Bronchial epithelial cell (primary cell): ENCODE data around the gene CLC. TPM values are rescaled to one million over a fixed set of nuclear protein-coding genes. Genes with fewer than 3 reads are reported as not detected.

Experiments used
- DNase-seq: peaks from one replicate; pipeline ENCODE4 v3.0.0-alpha.2; 2010; ENCODE audit warnings: low read depth
- FAIRE-seq: peaks from 2 replicates; lab custom pipeline; 2011; peaks lifted over from hg19 to GRCh38; lab: Jason Lieb, UNC
- H3K27me3 ChIP-seq: 2 replicates; pipeline ENCODE4 v1.5.1; 2011; ENCODE audit warnings: low read length; ENCODE audit not compliant: control insufficient read depth, insufficient read depth
- H3K36me3 ChIP-seq: 2 replicates; pipeline ENCODE4 v1.5.1; 2011; ENCODE audit warnings: low read length; ENCODE audit not compliant: control insufficient read depth, insufficient read depth
- H3K4me3 ChIP-seq: 2 replicates; pipeline ENCODE4 v1.5.1; 2011; ENCODE audit warnings: mild to moderate bottlenecking, low read depth, low read length, control low read depth
- total RNA-seq: library from RNA; depleted of rRNA; stranded (reverse); fragments of >200 nt; gene quantifications from 2 replicates; pipeline ENCODE4 v1.2.1, GENCODE V29; 2014
- TF ChIP-seq, protein P1 (sequence below): IDR thresholded peaks from 2 replicates; pipeline ENCODE4 v1.5.1; 2011; ENCODE audit warnings: mild to moderate bottlenecking, moderate library complexity, low read length, control low read depth, inconsistent platforms; ENCODE audit not compliant: insufficient read depth, severe bottlenecking

The CLC gene
- total RNA-seq, 1 donor from 2014 or later, result not detected

- DNase-seq (no peak), FAIRE-seq (peak; percentile 60)
- Histone ChIP-seq H3K4me3 (no peak overlapping the region), H3K36me3 (no peaks in the 10 kb centered on the region), H3K27me3 (no peaks in the 10 kb centered on the region)
- TF ChIP-seq, protein P1, sequence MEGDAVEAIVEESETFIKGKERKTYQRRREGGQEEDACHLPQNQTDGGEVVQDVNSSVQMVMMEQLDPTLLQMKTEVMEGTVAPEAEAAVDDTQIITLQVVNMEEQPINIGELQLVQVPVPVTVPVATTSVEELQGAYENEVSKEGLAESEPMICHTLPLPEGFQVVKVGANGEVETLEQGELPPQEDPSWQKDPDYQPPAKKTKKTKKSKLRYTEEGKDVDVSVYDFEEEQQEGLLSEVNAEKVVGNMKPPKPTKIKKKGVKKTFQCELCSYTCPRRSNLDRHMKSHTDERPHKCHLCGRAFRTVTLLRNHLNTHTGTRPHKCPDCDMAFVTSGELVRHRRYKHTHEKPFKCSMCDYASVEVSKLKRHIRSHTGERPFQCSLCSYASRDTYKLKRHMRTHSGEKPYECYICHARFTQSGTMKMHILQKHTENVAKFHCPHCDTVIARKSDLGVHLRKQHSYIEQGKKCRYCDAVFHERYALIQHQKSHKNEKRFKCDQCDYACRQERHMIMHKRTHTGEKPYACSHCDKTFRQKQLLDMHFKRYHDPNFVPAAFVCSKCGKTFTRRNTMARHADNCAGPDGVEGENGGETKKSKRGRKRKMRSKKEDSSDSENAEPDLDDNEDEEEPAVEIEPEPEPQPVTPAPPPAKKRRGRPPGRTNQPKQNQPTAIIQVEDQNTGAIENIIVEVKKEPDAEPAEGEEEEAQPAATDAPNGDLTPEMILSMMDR, result no peak
Measured at GRCh38 chr19:39737351-39737750, 478 bp downstream of the CLC start.

DNA sequence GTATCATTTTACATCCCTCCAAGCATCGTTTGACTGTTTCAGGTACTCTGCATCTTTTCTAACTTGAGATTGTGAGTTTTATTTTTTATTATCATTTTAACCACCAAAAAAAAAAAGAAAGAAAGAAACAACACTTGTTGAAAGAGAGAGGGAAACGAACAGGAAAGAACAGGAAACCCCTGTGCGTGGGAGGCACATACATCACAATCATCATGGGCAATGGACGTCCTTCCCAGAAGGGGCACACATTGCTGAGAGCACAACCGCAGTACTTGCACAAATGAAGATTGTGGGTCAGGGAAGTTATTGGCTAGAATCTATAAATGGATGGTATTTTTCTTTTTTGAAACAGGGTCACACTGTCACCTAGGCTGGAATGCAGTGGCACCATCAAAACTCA, 1.7 kb downstream of the CLC start:
- no peaks in the 10 kb centered on the region for H3K27me3 ChIP-seq
- no peaks in the 10 kb centered on the region for H3K36me3 ChIP-seq
- TF ChIP-seq, protein P1, result no peak
- DNase-seq, result no peak
- no peak for FAIRE-seq
- no peak overlapping the region for H3K4me3 ChIP-seq

DNA sequence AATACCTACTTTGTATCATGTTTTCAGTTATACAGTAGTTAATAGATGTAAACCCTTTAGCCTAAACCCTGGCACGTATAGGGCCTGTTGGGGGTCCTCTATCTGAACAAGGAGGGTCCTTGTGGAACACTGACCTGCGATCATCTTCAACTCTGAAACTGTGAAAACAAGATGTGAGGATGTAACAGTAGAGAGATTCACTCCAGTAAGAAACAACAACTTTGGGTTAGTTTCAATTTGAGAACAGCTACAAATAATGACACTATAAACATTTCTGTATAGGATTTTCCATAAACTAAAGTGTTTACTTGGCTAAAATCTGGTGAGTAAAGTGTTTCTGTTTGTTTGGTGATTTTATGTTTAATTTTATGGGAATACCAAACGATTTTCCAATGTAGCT, 2.1 kb downstream of the CLC start:
- no peak for DNase-seq
- Histone ChIP-seq H3K4me3 (no peak overlapping the region), H3K36me3 (no peaks in the 10 kb centered on the region), H3K27me3 (no peaks in the 10 kb centered on the region)
- FAIRE-seq, result no peak
- TF ChIP-seq, protein P1, result no peak

GRCh38 chr19:39733841-39734240, 4.0 kb downstream of the CLC start:
- DNase-seq (no peak), FAIRE-seq (no peak)
- no peak overlapping the region for H3K4me3 ChIP-seq
- no peaks in the 10 kb centered on the region for H3K36me3 ChIP-seq
- TF ChIP-seq, protein P1, result no peak
- H3K27me3 ChIP-seq, result no peaks in the 10 kb centered on the region

- TF ChIP-seq, protein P1, result no peak
- no peak for FAIRE-seq
Measured at GRCh38 chr19:39731685-39732084, 6.1 kb downstream of the CLC start.

DNA sequence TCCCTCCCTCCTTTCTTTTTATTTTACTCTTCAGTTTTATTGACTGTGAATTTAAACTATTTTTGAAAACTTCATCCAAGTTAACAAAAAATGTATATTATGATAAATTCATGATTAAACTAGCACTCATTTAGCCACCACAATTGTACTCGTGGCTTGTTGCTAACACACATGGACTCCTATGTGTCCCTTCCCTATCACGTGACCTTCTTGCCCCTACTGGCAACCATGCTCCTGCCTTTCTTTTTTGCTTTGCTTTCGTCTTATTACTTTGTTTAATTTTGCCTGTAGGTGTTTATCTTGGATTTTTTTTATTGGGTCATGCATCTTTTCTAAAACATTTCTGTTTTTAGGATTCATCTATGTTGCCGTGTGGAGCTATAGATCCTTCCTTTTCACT, 8.2 kb downstream of the CLC start:
- FAIRE-seq, result no peak
- no peak for DNase-seq

More at GRCh38 chr19:39731685-39732084, 6.1 kb downstream of the CLC start:
- H3K4me3 ChIP-seq, result no peak overlapping the region
- DNase-seq, result no peak
- no peaks in the 10 kb centered on the region for H3K27me3 ChIP-seq
- no peaks in the 10 kb centered on the region for H3K36me3 ChIP-seq

More for the DNA sequence above, 8.2 kb downstream of the CLC start:
- TF ChIP-seq, protein P1, result no peak
- no peaks in the 10 kb centered on the region for H3K27me3 ChIP-seq
- H3K4me3 ChIP-seq, result no peak overlapping the region
- H3K36me3 ChIP-seq, result no peaks in the 10 kb centered on the region
